Neural cell (in vitro differentiated cells): ENCODE measurements around the gene AGO4.

ENCODE experiments used
- EZH2 ChIP-seq: fragments of 200-600, 300-800 bp; shearing (Covaris generic), sonication (generic); IDR thresholded peaks from 2 replicates; pipeline ENCODE4 v1.6.1; 2014; ENCODE audit warnings: antibody characterized with exemption, low read length, borderline replicate concordance, mild to moderate bottlenecking; ENCODE audit not compliant: insufficient read depth, poor library complexity, severe bottlenecking
- RAD21 ChIP-seq: fragments of 450-650 bp; conservative IDR thresholded peaks from 2 replicates; pipeline ENCODE4 v1.6.1; 2014; ENCODE audit warnings: antibody characterized with exemption, mild to moderate bottlenecking, moderate library complexity
- TAF1 ChIP-seq: IDR thresholded peaks from 2 replicates; pipeline ENCODE4 v1.6.1; 2012; ENCODE audit warnings: low read depth
- TF ChIP-seq, protein P1 (sequence below): fragments of 450-650 bp; IDR thresholded peaks from 2 replicates; pipeline ENCODE4 v1.5.1; 2014; ENCODE audit warnings: antibody characterized with exemption, mild to moderate bottlenecking, moderate library complexity; ENCODE audit not compliant: poor library complexity, severe bottlenecking

DNA sequence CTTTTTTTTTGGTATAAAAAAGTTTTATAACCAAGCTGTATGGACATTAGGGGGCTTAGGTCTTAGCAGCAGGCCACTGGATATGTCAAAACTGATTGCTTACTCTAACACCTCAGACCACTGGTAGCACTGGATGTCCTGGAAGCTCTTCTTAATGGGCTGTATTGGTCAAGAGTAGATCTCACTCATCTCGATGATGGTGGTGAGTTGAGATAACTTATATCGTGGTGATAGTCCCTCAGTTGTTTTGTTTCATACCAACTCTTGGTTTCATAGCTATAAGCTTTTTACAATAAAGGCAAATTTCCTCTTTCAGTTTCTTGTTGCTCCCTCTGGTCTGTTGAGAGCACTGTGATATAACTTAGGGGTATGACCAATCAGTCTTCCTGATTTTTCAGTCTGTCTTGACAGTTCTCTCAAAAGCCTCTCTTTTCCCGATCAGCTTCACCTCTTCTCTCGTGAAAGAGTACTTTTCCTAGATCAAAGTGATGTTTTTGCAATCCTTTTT lies 65.5 kb downstream of the AGO4 start:
- TF ChIP-seq RAD21 (no peak), EZH2 (no peak), TAF1 (no peak)
- TF ChIP-seq, protein P1, sequence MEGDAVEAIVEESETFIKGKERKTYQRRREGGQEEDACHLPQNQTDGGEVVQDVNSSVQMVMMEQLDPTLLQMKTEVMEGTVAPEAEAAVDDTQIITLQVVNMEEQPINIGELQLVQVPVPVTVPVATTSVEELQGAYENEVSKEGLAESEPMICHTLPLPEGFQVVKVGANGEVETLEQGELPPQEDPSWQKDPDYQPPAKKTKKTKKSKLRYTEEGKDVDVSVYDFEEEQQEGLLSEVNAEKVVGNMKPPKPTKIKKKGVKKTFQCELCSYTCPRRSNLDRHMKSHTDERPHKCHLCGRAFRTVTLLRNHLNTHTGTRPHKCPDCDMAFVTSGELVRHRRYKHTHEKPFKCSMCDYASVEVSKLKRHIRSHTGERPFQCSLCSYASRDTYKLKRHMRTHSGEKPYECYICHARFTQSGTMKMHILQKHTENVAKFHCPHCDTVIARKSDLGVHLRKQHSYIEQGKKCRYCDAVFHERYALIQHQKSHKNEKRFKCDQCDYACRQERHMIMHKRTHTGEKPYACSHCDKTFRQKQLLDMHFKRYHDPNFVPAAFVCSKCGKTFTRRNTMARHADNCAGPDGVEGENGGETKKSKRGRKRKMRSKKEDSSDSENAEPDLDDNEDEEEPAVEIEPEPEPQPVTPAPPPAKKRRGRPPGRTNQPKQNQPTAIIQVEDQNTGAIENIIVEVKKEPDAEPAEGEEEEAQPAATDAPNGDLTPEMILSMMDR: no peak
